Measurements from ENCODE around the gene FHIT.

- no peak for TF ChIP-seq POLR2A (IDR thresholded peaks at IDR 0.05)
- no peak for TF ChIP-seq CTCF (IDR thresholded peaks at IDR 0.05)
- no peak for TF ChIP-seq EP300 (IDR thresholded peaks at IDR 0.05)
These were observed 1223.0 kb downstream of the FHIT start for GRCh38 chr3:60028233-60028632.

All from ovary (tissue), 3 donors.